Breast epithelium (tissue), 3 donors: ENCODE results near the gene ROR2.

Experiments used
- CTCF ChIP-seq, 3 donors: fragments of 450-650 bp; IDR thresholded peaks; one replicate each; pipeline ENCODE4 v1.5.1; 2016 to 2017; ENCODE audit warnings: antibody characterized with exemption in 3 of 3, mild to moderate bottlenecking in 3 of 3, moderate library complexity in 3 of 3
- POLR2A ChIP-seq: fragments of 450-650 bp; IDR thresholded peaks from one replicate; pipeline ENCODE4 v1.6.1; 2016; ENCODE audit warnings: antibody characterized with exemption, mild to moderate bottlenecking, moderate library complexity

- TF ChIP-seq POLR2A, result no peak
- no peak for TF ChIP-seq CTCF (IDR thresholded peaks at IDR 0.05)
Measured at GRCh38 chr9:91732187-91733005, 217.6 kb downstream of the ROR2 start.
